ENCODE measurements around the gene SPAG16. TPM values are rescaled to one million over a fixed set of nuclear protein-coding genes. Genes with fewer than 3 reads are reported as not detected.
"Not testable (repeated sequence)": the region's sequence is repeated elsewhere in the genome, so short reads cannot be mapped to it uniquely, and the experiment has no call there.

SPAG16 gene
- total RNA-seq, 1 donor from 2014 or later, result 16.7 TPM

GRCh38 chr2:213274143-213274542 lies 10.1 kb upstream of the SPAG16 start:
- no peaks in the 10 kb centered on the region for H3K27me3 ChIP-seq (ENCODE audit: insufficient read depth, low read length)

GRCh38 chr2:213275265-213275664 lies 9.0 kb upstream of the SPAG16 start:
- Mint-ChIP-seq H3K4me3 (ENCODE audit: unreplicated experiment) (no peak overlapping the region), H3K9me3 (ENCODE audit: unreplicated experiment) (peaks cover 13% of the 10 kb centered on the region), H3K27me3 (ENCODE audit: low read depth, unreplicated experiment) (no peaks in the 10 kb centered on the region), H3K4me1 (ENCODE audit: low read depth, unreplicated experiment) (no peaks in the 10 kb centered on the region), H3K36me3 (ENCODE audit: low read depth, unreplicated experiment) (peaks cover 2% of the 10 kb centered on the region), H3K27ac (ENCODE audit: unreplicated experiment) (no peak overlapping the region)
- no peaks in the 10 kb centered on the region for H4K20me1 ChIP-seq (ENCODE audit: insufficient read depth, low read length)
- H3K27me3 ChIP-seq (ENCODE audit: insufficient read depth, low read length), result no peaks in the 10 kb centered on the region
- no peaks in the 10 kb centered on the region for H3K79me2 ChIP-seq (ENCODE audit: insufficient read depth, low read length)
- no peak overlapping the region for H3K4me2 ChIP-seq (ENCODE audit: low read length)
- no peaks in the 10 kb centered on the region for H3K4me1 ChIP-seq (ENCODE audit: insufficient read depth, low read length)
- no peaks in the 10 kb centered on the region for H3K9me3 ChIP-seq (ENCODE audit: insufficient read depth, low read depth, low read length)
- H3K36me3 ChIP-seq (ENCODE audit: insufficient read depth, low read length), result no peaks in the 10 kb centered on the region
- H3K4me3 ChIP-seq (ENCODE audit: insufficient read depth, low read depth, low read length), result no peak overlapping the region
- H3K9ac ChIP-seq (ENCODE audit: low read length), result no peak overlapping the region
- no peak for FAIRE-seq
- H2AFZ ChIP-seq (ENCODE audit: low read depth, low read length), result no peak overlapping the region
- H3K27ac ChIP-seq (ENCODE audit: low read depth, low read length), result no peak overlapping the region
- no peak for TF ChIP-seq EZH2 (IDR thresholded peaks at IDR 0.05; ENCODE audit: insufficient read depth, low read length)
- TF ChIP-seq CTCF (IDR thresholded peaks at IDR 0.05; ENCODE audit: insufficient read depth, low read depth, low read length), result no peak
- no peak for DNase-seq (ENCODE audit: low read depth)

More at GRCh38 chr2:213274143-213274542, 10.1 kb upstream of the SPAG16 start:
- no peaks in the 10 kb centered on the region for H4K20me1 ChIP-seq (ENCODE audit: insufficient read depth, low read length)
- no peaks in the 10 kb centered on the region for H3K36me3 ChIP-seq (ENCODE audit: insufficient read depth, low read length)
- Mint-ChIP-seq H3K4me1 (ENCODE audit: low read depth, unreplicated experiment) (no peaks in the 10 kb centered on the region), H3K36me3 (ENCODE audit: low read depth, unreplicated experiment) (peaks cover 2% of the 10 kb centered on the region), H3K9me3 (ENCODE audit: unreplicated experiment) (peaks cover 13% of the 10 kb centered on the region), H3K27me3 (ENCODE audit: low read depth, unreplicated experiment) (no peaks in the 10 kb centered on the region), H3K27ac (ENCODE audit: unreplicated experiment) (no peak overlapping the region), H3K4me3 (ENCODE audit: unreplicated experiment) (no peak overlapping the region)
- H3K4me2 ChIP-seq (ENCODE audit: low read length), result no peak overlapping the region
- DNase-seq (ENCODE audit: low read depth), result no peak
- no peak overlapping the region for H2AFZ ChIP-seq (ENCODE audit: low read depth, low read length)
- H3K9me3 ChIP-seq (ENCODE audit: insufficient read depth, low read depth, low read length), result no peaks in the 10 kb centered on the region
- H3K4me1 ChIP-seq (ENCODE audit: insufficient read depth, low read length), result no peaks in the 10 kb centered on the region
- H3K79me2 ChIP-seq (ENCODE audit: insufficient read depth, low read length), result no peaks in the 10 kb centered on the region
- no peak overlapping the region for H3K9ac ChIP-seq (ENCODE audit: low read length)
- no peak overlapping the region for H3K4me3 ChIP-seq (ENCODE audit: insufficient read depth, low read depth, low read length)
- FAIRE-seq, result no peak
- H3K27ac ChIP-seq (ENCODE audit: low read depth, low read length), result no peak overlapping the region
- TF ChIP-seq EZH2 (IDR thresholded peaks at IDR 0.05; ENCODE audit: insufficient read depth, low read length) (no peak), CTCF (IDR thresholded peaks at IDR 0.05; ENCODE audit: insufficient read depth, low read depth, low read length) (no peak)

- H3K9me3 Mint-ChIP-seq (ENCODE audit: unreplicated experiment), result peaks cover 13% of the 10 kb centered on the region
Observed at GRCh38 chr2:213277134-213277533, 7.1 kb upstream of the SPAG16 start.

More at GRCh38 chr2:213277134-213277533, 7.1 kb upstream of the SPAG16 start:
- H3K36me3 Mint-ChIP-seq (ENCODE audit: low read depth, unreplicated experiment); H3K4me3 Mint-ChIP-seq (ENCODE audit: unreplicated experiment); H3K4me3 ChIP-seq (ENCODE audit: insufficient read depth, low read depth, low read length); H3K9ac ChIP-seq (ENCODE audit: low read length); H3K79me2 ChIP-seq (ENCODE audit: insufficient read depth, low read length); H3K4me1 Mint-ChIP-seq (ENCODE audit: low read depth, unreplicated experiment); H3K27me3 ChIP-seq (ENCODE audit: insufficient read depth, low read length); FAIRE-seq; H3K36me3 ChIP-seq (ENCODE audit: insufficient read depth, low read length); H3K27me3 Mint-ChIP-seq (ENCODE audit: low read depth, unreplicated experiment); H2AFZ ChIP-seq (ENCODE audit: low read depth, low read length); DNase-seq (ENCODE audit: low read depth); H4K20me1 ChIP-seq (ENCODE audit: insufficient read depth, low read length); H3K9me3 ChIP-seq (ENCODE audit: insufficient read depth, low read depth, low read length); H3K4me1 ChIP-seq (ENCODE audit: insufficient read depth, low read length); H3K27ac ChIP-seq (ENCODE audit: low read depth, low read length); H3K4me2 ChIP-seq (ENCODE audit: low read length); H3K27ac Mint-ChIP-seq (ENCODE audit: unreplicated experiment): not testable (repeated sequence)

Measured in astrocyte (in vitro differentiated cells and primary cell).